IMR-90 (cell line): ENCODE measurements around the gene UBASH3A.

Source experiments
- BHLHE40 ChIP-seq: fragments of 150-350 bp; IDR thresholded peaks from 2 replicates; pipeline ENCODE4 v1.6.1; 2016; ENCODE audit warnings: mild to moderate bottlenecking, low read depth, low read length
- CEBPB ChIP-seq: IDR thresholded peaks from 2 replicates; pipeline ENCODE4 v1.6.1; 2012; ENCODE audit warnings: low read depth, low read length, improper control_type of control experiment
- CTCF ChIP-seq: conservative IDR thresholded peaks from 2 replicates; pipeline ENCODE4 v1.5.1; 2012; ENCODE audit warnings: mild to moderate bottlenecking, low read depth, low read length, improper control_type of control experiment
- FOS ChIP-seq: fragments of 150-350 bp; IDR thresholded peaks from 2 replicates; pipeline ENCODE4 v1.6.1; 2016; ENCODE audit warnings: low read depth, low read length
- MAFK ChIP-seq: IDR thresholded peaks from 2 replicates; pipeline ENCODE4 v1.6.1; 2012; ENCODE audit warnings: low read depth, low read length, improper control_type of control experiment
- MAZ ChIP-seq: IDR thresholded peaks from 2 replicates; pipeline ENCODE4 v1.6.1; 2012; ENCODE audit warnings: low read depth, mild to moderate bottlenecking, low read length, improper control_type of control experiment, moderate library complexity, borderline replicate concordance
- MXI1 ChIP-seq: IDR thresholded peaks from 2 replicates; pipeline ENCODE4 v1.6.1; 2012; ENCODE audit warnings: low read depth, mild to moderate bottlenecking, low read length, moderate library complexity, borderline replicate concordance
- NFE2L2 ChIP-seq: fragments of 150-350 bp; IDR thresholded peaks from 2 replicates; pipeline ENCODE4 v1.6.1; 2016; ENCODE audit warnings: low read depth, mild to moderate bottlenecking, low read length
- POLR2A ChIP-seq: IDR thresholded peaks from 2 replicates; pipeline ENCODE4 v1.6.1; 2012; ENCODE audit warnings: mild to moderate bottlenecking, low read depth, low read length
- RAD21 ChIP-seq: IDR thresholded peaks from 2 replicates; pipeline ENCODE4 v1.6.1; 2012; ENCODE audit warnings: low read length, improper control_type of control experiment
- RCOR1 ChIP-seq: IDR thresholded peaks from 2 replicates; pipeline ENCODE4 v1.6.1; 2012; ENCODE audit warnings: mild to moderate bottlenecking, low read length, improper control_type of control experiment; ENCODE audit not compliant: insufficient replicate concordance
- RFX5 ChIP-seq: IDR thresholded peaks from 2 replicates; pipeline ENCODE4 v1.8.0; 2012; ENCODE audit warnings: low read depth, mild to moderate bottlenecking, low read length, moderate library complexity
- SMC3 ChIP-seq: fragments of 150-350 bp; IDR thresholded peaks from 2 replicates; pipeline ENCODE4 v1.6.1; 2016; ENCODE audit warnings: low read depth, mild to moderate bottlenecking, antibody characterized with exemption, low read length, moderate library complexity
- USF2 ChIP-seq: fragments of 150-350 bp; IDR thresholded peaks from 2 replicates; pipeline ENCODE4 v1.6.1; 2017; ENCODE audit warnings: mild to moderate bottlenecking, antibody characterized with exemption, low read length, low read depth

GRCh38 chr21:42466700-42467099 lies 63.0 kb downstream of the UBASH3A start:
- no peak for TF ChIP-seq CTCF
- TF ChIP-seq BHLHE40: no peak
- no peak for TF ChIP-seq USF2
- TF ChIP-seq SMC3: no peak
- no peak for TF ChIP-seq POLR2A
- TF ChIP-seq CEBPB: no peak
- TF ChIP-seq RFX5: no peak
- TF ChIP-seq NFE2L2: no peak
- TF ChIP-seq MAZ: no peak
- no peak for TF ChIP-seq MAFK
- TF ChIP-seq FOS: no peak
- TF ChIP-seq RCOR1: no peak
- TF ChIP-seq RAD21: no peak
- no peak for TF ChIP-seq MXI1
